DLD1 (cell line): ENCODE data around the gene SLC2A11.
"Not testable (repeated sequence)": the region's sequence is repeated elsewhere in the genome, so short reads cannot be mapped to it uniquely, and the experiment has no call there.

Experiments used
- in situ Hi-C: cut with HindIII; loops from 2 replicates; pipeline ENCODE4 v1.10.0; 2017; ENCODE audit warnings: low sequenced_read_pairs

SLC2A11 gene

DNA sequence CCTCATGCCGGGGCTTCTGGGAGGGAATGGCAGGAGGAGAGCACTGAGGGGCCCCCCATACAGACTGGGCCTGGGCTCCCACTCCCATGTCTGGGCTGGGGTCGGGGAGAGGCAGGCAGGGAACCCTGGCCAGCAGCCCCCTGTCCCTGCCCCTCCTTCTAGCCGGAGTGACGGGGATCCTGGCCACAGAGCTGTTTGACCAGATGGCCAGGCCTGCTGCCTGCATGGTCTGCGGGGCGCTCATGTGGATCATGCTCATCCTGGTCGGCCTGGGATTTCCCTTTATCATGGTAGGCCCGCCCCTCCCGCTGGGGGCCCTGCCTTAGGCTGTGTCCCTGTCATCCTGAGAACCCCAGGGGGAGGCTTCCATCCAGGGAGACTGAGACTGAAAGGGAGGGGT, 26.5 kb downstream of the SLC2A11 start:
- in situ Hi-C loops: no loop called here

DNA sequence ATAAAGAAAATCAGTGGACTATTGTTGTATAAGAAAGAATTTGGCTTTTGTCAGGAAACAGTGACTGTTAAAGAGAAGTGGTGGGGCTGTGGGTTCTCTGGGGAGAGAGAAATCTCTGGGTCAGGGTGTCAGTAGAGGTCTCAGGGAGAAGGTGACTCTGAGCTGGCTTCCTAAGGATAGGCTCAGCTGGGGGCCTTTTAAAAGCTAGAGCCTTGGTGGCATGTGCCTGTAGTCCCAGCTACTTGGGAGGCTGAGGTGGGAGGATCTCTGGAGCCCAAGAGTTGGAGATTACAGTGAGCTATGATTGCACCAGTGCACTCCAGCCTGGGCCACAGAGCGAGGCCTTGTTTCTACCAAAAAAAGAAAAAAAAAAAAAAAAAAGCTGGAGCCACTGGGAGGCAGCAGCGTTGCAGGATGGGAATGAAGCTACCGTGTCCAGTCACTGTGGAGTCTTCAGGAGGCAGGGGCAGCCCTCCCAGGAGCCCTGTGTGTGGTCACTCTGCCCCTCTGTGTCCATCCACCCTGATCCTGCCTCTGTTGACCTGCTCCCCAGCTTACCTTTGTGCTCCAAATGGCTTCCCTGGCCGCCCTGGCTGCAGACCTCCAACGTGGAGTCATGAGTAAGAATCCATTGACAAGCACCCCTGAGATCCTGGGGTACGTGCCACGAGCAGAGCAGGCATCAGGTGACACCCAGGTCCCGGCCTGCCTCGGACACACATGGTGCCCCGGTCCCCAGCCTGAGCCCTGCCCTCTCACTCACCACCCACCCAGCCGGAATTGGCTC, 31.1 kb downstream of the SLC2A11 start:
- in situ Hi-C loops: no loop called here

DNA sequence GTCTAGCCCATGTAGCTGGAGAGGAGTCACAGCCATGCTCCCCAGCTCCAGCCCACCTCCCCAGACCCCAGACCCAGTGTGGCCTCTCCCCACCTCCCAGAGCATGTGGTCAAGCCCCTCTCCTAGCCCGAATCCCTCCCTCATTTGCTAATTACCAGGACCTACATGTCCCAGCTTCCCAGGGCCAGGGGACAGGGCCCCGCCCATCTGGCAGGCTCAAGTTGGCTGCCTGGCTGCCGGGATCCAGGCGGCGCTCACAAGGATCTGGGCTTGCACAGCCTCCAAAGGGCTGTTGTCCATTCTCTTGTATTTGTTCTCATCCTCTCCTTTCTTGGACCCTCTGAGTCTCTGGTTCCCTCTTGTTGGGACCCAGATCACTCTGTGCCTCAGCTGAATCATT, 31.9 kb downstream of the SLC2A11 start:
- in situ Hi-C loops: no loop called here

DNA sequence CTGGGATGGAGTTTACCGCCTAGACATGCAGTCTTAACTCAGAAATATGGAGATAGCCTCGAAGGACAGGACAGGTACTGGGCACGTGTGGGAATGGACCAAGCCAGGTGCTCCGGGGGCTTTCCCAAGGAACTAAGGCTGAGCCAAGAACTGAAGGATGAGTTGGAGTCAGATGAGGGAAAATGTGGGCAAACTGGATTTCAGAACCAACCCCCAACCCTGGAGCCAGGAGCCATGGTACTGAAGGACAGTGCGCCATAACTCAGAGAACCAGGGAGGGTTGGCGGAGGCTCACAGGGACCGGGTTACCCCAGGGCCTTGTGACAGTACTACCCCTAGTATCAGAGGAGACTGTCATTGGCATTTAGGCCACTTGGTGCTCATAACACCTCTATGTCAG, 34.1 kb downstream of the SLC2A11 start:
- in situ Hi-C loops: no loop called here

DNA sequence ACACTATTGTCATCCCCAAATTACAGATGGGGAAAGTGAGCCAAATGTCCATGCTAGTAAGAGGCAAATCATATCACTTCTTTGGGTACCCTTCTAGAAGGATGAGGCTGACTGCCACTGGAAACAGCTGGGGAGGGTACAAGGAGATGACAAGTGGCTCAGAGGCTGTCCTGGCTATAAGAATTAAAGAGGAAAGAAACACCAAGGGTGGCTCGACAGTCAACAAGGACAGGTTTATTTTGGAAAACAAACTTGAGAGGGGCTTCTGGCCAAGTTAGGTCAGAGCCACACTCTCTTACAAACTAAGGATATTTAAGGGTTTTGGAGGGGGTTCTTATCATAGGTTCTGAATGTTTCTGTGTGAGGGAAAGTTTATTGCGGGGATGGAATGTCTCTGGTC, 34.5 kb downstream of the SLC2A11 start:
- in situ Hi-C loops: no loop called here

DNA sequence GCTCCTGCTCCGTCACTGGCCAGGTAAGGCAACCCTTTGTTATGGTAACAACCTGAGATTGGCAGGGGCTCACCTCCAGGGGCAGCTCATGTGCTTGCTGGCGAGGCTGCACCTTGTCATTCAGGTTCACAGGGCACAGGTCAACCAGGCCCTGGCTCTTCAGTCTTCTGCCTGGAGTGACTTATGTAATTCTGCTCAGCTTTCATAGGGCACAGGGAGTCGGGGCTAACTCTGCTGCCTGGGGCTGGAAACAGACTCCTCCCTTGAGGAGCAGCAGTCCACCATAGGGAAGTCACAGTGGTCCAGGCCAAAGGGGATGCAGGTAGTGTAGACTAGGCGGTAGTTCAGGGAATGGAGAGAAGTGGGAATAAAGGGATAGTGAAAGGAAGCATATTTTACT, 35.0 kb downstream of the SLC2A11 start:
- in situ Hi-C loops: no loop called here

- in situ Hi-C loops: no loop called here
Observed at GRCh38 chr22:23893121-23893944, 35.7 kb downstream of the SLC2A11 start.

GRCh38 chr22:23893945-23894709, 36.5 kb downstream of the SLC2A11 start, which contains the start of gene MIF:
Gene MIF (plus strand): TSS chr22:23894383. CDS start chr22:23894475, 92 bp downstream.
- in situ Hi-C loops: no loop called here

DNA sequence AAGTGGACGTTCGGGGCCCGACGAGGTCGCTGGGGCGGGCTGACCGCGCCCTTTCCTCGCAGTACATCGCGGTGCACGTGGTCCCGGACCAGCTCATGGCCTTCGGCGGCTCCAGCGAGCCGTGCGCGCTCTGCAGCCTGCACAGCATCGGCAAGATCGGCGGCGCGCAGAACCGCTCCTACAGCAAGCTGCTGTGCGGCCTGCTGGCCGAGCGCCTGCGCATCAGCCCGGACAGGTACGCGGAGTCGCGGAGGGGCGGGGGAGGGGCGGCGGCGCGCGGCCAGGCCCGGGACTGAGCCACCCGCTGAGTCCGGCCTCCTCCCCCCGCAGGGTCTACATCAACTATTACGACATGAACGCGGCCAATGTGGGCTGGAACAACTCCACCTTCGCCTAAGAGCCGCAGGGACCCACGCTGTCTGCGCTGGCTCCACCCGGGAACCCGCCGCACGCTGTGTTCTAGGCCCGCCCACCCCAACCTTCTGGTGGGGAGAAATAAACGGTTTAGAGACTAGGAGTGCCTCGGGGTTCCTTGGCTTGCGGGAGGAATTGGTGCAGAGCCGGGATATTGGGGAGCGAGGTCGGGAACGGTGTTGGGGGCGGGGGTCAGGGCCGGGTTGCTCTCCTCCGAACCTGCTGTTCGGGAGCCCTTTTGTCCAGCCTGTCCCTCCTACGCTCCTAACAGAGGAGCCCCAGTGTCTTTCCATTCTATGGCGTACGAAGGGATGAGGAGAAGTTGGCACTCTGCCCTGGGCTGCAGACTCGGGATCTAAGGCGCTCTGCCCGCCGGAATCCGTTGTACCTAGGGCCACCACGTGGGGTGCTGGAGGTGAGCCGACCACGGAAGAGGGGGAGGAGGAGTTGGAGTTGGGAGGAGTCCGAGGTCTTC, 37.3 kb downstream of the SLC2A11 start:
- in situ Hi-C loops: no loop called here

- in situ Hi-C loops: no loop called here
Observed at GRCh38 chr22:23895599-23896144, 38.0 kb downstream of the SLC2A11 start.

DNA sequence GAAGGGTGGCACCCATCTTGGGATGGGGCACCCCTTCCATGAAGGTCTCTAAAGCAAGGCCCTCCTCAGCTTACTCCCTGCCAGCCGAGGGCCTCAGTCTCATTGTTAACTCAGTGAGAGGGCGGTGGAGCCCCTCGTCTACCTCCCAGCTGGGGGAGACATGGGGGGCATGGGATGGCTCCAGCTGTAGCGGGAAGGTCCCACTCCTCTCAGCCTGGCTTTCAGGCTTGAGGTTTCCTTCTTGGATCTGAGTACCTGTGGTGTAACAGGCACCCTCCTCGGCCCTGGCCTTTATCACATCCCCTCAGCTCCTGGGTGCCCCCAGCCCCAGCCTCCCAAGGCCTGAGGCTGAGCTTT, 38.5 kb downstream of the SLC2A11 start:
- in situ Hi-C loops: no loop called here

DNA sequence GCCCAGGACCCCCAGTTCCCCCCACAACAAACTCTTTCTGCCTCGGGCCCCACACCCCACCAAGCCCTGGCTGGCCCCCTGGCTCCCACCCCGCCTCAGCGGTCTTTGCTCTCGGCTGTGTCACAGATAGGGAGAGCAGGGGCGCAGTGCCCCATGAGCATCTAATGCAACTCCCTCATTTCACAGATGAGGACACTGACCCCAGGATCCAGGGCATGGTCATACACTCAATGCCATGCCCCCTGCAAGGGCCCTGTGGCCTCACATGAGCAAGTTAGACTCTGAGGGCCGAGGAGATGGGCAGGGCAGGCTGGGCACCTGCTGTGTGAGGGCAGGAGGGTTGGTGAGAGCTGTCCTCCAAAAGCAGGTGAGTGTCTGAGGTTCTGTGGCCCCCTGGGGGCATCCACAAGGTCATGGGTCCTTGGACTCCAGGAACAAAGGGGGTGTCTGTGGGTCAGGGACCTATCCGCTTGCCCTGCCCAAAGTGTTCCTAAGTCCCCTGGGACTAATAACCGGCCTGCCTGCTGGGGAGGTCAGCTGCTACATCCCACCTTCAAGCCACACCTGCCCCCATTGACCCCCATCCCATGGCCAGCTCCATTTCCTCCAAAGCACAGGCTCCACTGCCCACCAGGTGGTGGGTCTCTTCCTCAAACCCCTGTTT, 39.0 kb downstream of the SLC2A11 start:
- in situ Hi-C loops: no loop called here

GRCh38 chr22:23897320-23897719, 39.6 kb downstream of the SLC2A11 start:
- in situ Hi-C loops: no loop called here

DNA sequence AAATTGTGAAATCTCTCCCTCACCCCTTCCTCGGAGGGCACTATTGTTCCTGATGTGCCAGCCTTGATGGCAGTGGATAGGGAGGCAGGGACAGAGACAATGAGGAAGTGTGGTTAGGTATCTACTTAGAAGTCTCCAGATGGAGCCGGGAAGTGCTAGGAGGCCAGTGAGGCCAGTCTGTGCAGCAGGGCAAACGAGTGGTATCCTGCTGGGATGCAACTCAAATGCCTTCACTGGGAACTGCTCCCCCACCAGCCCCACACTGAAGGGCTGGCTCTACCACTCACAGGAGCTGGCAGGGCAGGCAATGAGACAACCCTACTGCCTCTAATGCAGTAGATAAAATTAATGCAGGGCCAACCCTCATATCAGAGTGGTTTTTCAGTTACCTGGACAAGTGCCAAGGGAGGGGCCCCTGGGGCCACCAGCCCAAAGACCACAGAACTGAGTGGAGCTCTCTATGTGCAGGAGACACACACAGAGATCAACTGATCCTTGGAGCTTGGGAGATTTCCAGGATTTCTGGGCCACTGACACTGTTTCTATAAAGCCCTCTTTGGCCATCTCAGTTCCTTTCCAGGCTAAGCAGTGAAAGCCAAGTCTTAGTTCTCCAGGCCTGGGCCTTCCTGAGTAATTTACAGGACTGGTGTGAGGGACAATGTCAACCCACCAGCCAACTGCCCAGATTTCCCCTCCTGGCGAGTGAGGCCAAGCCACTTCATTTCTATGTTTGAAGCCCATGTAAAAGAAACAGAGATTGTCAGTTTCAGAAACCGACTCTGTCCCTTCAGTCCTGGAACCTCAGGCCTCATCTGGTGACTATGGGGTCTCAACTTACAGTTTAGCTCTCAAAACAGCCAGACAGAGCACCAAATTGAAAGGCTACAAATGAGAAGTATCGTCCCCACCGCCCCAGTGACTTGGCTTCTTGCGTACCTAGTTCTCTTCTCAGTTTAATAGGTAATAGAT, 40.6 kb downstream of the SLC2A11 start:
- in situ Hi-C loops: no loop called here

- in situ Hi-C loops: no loop called here
Observed at GRCh38 chr22:23899042-23899745, 41.5 kb downstream of the SLC2A11 start.

GRCh38 chr22:23900227-23900626, 42.6 kb downstream of the SLC2A11 start:
- in situ Hi-C loops: not testable (repeated sequence)

GRCh38 chr22:23901600-23901999, 43.9 kb downstream of the SLC2A11 start:
- in situ Hi-C loops: no loop called here
